ENCODE data around the gene USP20.
"Not testable (repeated sequence)": the region's sequence is repeated elsewhere in the genome, so short reads cannot be mapped to it uniquely, and the experiment has no call there.

Gene USP20

GRCh38 chr9:129835128-129835859 is at the start of gene USP20, which contains the start of gene C9orf78:
USP20 (plus strand) TSS chr9:129835458; CDS start chr9:129852556, 17,098 bp downstream.
C9orf78 (minus strand) TSS chr9:129835275; CDS start chr9:129835221, 54 bp downstream.
- DNase-seq (ENCODE audit: low read depth): peak; percentile 82

- DNase-seq (ENCODE audit: low read depth): no peak
These were observed 49.4 kb upstream of the USP20 start for GRCh38 chr9:129785866-129786265.

- DNase-seq (ENCODE audit: low read depth): no peak
These were observed 48.8 kb upstream of the USP20 start for GRCh38 chr9:129786481-129786880.

GRCh38 chr9:129794549-129794948 is 40.7 kb upstream of the USP20 start:
- no peak for DNase-seq (ENCODE audit: low read depth)

GRCh38 chr9:129796029-129796428 is 39.2 kb upstream of the USP20 start:
- DNase-seq (ENCODE audit: low read depth): not testable (repeated sequence)

- no peak for DNase-seq (ENCODE audit: low read depth)
These were observed 36.3 kb upstream of the USP20 start for GRCh38 chr9:129798973-129799372.

GRCh38 chr9:129801504-129801903 is 33.8 kb upstream of the USP20 start:
- DNase-seq (ENCODE audit: low read depth): no peak

GRCh38 chr9:129802833-129803675 is 32.2 kb upstream of the USP20 start, which contains the start of gene TOR1B:
TOR1B (plus strand) TSS chr9:129803184; CDS start chr9:129803213, 29 bp downstream.
- DNase-seq (ENCODE audit: low read depth): peak; percentile 75

- DNase-seq (ENCODE audit: low read depth): no peak
These were observed 31.6 kb upstream of the USP20 start for GRCh38 chr9:129803676-129804060.

- DNase-seq (ENCODE audit: low read depth): no peak
These were observed 29.2 kb upstream of the USP20 start for GRCh38 chr9:129806061-129806460.

GRCh38 chr9:129809346-129809745 is 25.9 kb upstream of the USP20 start:
- no peak for DNase-seq (ENCODE audit: low read depth)

GRCh38 chr9:129810116-129810515 is 25.1 kb upstream of the USP20 start:
- DNase-seq (ENCODE audit: low read depth): no peak

GRCh38 chr9:129810788-129811187 is 24.5 kb upstream of the USP20 start:
- DNase-seq (ENCODE audit: low read depth): no peak

- DNase-seq (ENCODE audit: low read depth): no peak
These were observed 23.3 kb upstream of the USP20 start for GRCh38 chr9:129811967-129812363.

GRCh38 chr9:129812385-129812784 is 22.9 kb upstream of the USP20 start:
- DNase-seq (ENCODE audit: low read depth): no peak

- no peak for DNase-seq (ENCODE audit: low read depth)
These were observed 21.6 kb upstream of the USP20 start for GRCh38 chr9:129813661-129814060.

- no peak for DNase-seq (ENCODE audit: low read depth)
These were observed 20.6 kb upstream of the USP20 start for GRCh38 chr9:129814432-129815223.

- no peak for DNase-seq (ENCODE audit: low read depth)
These were observed 20.0 kb upstream of the USP20 start for GRCh38 chr9:129815278-129815677.

GRCh38 chr9:129816501-129817435 is 18.5 kb upstream of the USP20 start:
- no peak for DNase-seq (ENCODE audit: low read depth)

GRCh38 chr9:129822898-129823541 is 12.2 kb upstream of the USP20 start:
- no peak for DNase-seq (ENCODE audit: low read depth)

GRCh38 chr9:129823542-129823934 is 11.7 kb upstream of the USP20 start:
- no peak for DNase-seq (ENCODE audit: low read depth)
